OCI-LY7 (cell line): Measurements from ENCODE around the gene CXCL6.

ENCODE experiments used
- EZH2phosphoT487 ChIP-seq: fragments of 200-600 bp; sonication (generic); IDR thresholded peaks from 2 replicates; pipeline ENCODE4 v1.6.1; 2018; ENCODE audit warnings: low read depth, borderline replicate concordance, mild to moderate bottlenecking, mixed run types, antibody characterized with exemption, low read length, moderate library complexity, mixed read lengths
- TF ChIP-seq, protein P1 (sequence below): fragments of 200-600 bp; sonication (generic); conservative IDR thresholded peaks from 2 replicates; pipeline ENCODE4 v1.5.1; 2014; ENCODE audit warnings: mild to moderate bottlenecking, antibody characterized with exemption, low read length, moderate library complexity, mixed read lengths

DNA sequence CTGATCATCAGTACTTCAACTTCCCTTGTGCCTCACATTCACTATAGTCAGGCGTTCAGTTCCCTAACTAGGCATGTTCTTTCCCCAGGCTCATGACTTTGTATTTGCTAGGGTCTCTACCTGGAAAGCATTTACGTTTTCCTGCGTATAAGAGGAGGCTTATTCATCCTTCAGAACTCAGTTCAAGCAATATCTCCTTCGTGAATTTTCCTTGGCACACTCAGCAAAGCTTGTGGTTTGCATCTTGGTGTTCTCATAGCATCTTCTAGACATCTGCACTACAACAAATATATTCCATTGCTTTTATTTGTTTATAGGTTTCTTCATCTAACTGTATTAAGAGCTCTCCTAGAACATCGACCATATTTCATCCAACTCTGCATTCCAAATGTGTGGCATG is 2.6 kb downstream of the CXCL6 start:
- TF ChIP-seq, protein P1, sequence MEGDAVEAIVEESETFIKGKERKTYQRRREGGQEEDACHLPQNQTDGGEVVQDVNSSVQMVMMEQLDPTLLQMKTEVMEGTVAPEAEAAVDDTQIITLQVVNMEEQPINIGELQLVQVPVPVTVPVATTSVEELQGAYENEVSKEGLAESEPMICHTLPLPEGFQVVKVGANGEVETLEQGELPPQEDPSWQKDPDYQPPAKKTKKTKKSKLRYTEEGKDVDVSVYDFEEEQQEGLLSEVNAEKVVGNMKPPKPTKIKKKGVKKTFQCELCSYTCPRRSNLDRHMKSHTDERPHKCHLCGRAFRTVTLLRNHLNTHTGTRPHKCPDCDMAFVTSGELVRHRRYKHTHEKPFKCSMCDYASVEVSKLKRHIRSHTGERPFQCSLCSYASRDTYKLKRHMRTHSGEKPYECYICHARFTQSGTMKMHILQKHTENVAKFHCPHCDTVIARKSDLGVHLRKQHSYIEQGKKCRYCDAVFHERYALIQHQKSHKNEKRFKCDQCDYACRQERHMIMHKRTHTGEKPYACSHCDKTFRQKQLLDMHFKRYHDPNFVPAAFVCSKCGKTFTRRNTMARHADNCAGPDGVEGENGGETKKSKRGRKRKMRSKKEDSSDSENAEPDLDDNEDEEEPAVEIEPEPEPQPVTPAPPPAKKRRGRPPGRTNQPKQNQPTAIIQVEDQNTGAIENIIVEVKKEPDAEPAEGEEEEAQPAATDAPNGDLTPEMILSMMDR: no peak
- no peak for TF ChIP-seq EZH2phosphoT487
